PC-9 (cell line): ENCODE data around the gene DISC1. TPM values are rescaled to one million over a fixed set of nuclear protein-coding genes. Genes with fewer than 3 reads are reported as not detected.

Experiments used
- BruUV-seq: library from RNA; stranded (reverse); fragments of 400-500 nt; replicated peaks from 2 replicates; lab custom pipeline; 2021; lab: Mats Ljungman, UMichigan
- CTCF ChIA-PET: fragments of 300-600 bp; sonication (Branson Sonifier 250); formaldehyde crosslinking; loops from one replicate; lab custom pipeline; 2022; ENCODE audit warnings: antibody characterized with exemption; lab: Charles Lee
- POLR2A ChIA-PET: fragments of 300-600 bp; sonication (Branson Sonifier 250); formaldehyde crosslinking; loops from one replicate; lab custom pipeline; 2022; ENCODE audit warnings: antibody characterized with exemption; ENCODE audit not compliant: unreplicated experiment; lab: Charles Lee
- DNase-seq, 2 experiments: peaks; one replicate each; pipeline versions ENCODE4 v3.0.0 to v3.0.0-alpha.2; 2015 to 2022; ENCODE audit warnings: mixed read lengths in 1 of 2
- H2AFZ ChIP-seq: fragments of 200-600 bp; sonication (generic); 2 replicates; pipeline ENCODE4 v1.8.1; 2017; ENCODE audit warnings: antibody characterized with exemption
- H3F3A ChIP-seq: fragments of 200-600 bp; sonication (generic); 2 replicates; pipeline ENCODE4 v1.8.1; 2017; ENCODE audit warnings: antibody characterized with exemption, mild to moderate bottlenecking, low read depth; ENCODE audit not compliant: insufficient read depth
- H3K27ac ChIP-seq: fragments of 200-600 bp; sonication (generic); 2 replicates; pipeline ENCODE4 v1.6.1; 2016; ENCODE audit warnings: mixed run types
- H3K27me3 ChIP-seq: fragments of 200-600 bp; sonication (generic); 2 replicates; pipeline ENCODE4 v1.6.1; 2016; ENCODE audit warnings: low read depth, mixed run types; ENCODE audit not compliant: insufficient read depth
- H3K36me3 ChIP-seq: fragments of 200-600 bp; sonication (generic); 2 replicates; pipeline ENCODE4 v1.6.1; 2016; ENCODE audit warnings: low read depth, mixed run types
- H3K4me1 ChIP-seq: fragments of 200-600 bp; sonication (generic); replicated peaks from 2 replicates; pipeline ENCODE4 v1.6.1; 2016; ENCODE audit warnings: mixed run types; ENCODE audit not compliant: insufficient read depth
- H3K4me2 ChIP-seq: fragments of 200-600 bp; sonication (generic); 2 replicates; pipeline ENCODE4 v1.6.1; 2017; ENCODE audit warnings: mixed run types
- H3K4me3 ChIP-seq: fragments of 200-600 bp; sonication (generic); 2 replicates; pipeline ENCODE4 v1.6.1; 2016; ENCODE audit warnings: mixed run types
- H3K79me2 ChIP-seq: fragments of 200-600 bp; sonication (generic); 2 replicates; pipeline ENCODE4 v1.6.1; 2017; ENCODE audit warnings: low read depth, mixed run types
- H3K9me2 ChIP-seq: fragments of 200-600 bp; sonication (generic); 2 replicates; pipeline ENCODE4 v1.8.1; 2017; ENCODE audit warnings: mild to moderate bottlenecking; ENCODE audit not compliant: insufficient read depth
- H3K9me3 ChIP-seq: fragments of 200-600 bp; sonication (generic); 2 replicates; pipeline ENCODE4 v1.8.1; 2016; ENCODE audit warnings: low read depth; ENCODE audit not compliant: insufficient read depth
- H4K20me1 ChIP-seq: fragments of 200-600 bp; sonication (generic); 2 replicates; pipeline ENCODE4 v1.8.1; 2017; ENCODE audit not compliant: insufficient read depth
- CTCF ChIP-seq: fragments of 200-600 bp; sonication (generic); conservative IDR thresholded peaks from 2 replicates; pipeline ENCODE4 v1.6.1; 2017; ENCODE audit warnings: mixed run types, antibody characterized with exemption, mild to moderate bottlenecking, moderate library complexity
- EZH2 ChIP-seq: fragments of 200-600 bp; sonication (generic); IDR thresholded peaks from 2 replicates; pipeline ENCODE4 v1.8.0; 2017; ENCODE audit warnings: antibody characterized with exemption, low read depth
- intact Hi-C: fragments of 100-400 bp; cut with micrococcal nuclease; formaldehyde crosslinking; loops from one replicate; pipeline ENCODE4 v1.10.0; 2022; ENCODE audit not compliant: unreplicated experiment
- total RNA-seq: library from RNA; stranded (reverse); gene quantifications from 2 replicates; pipeline ENCODE4 v1.2.3, GENCODE V29; 2021

DISC1 gene
- total RNA-seq, 1 experiment from 2014 or later: 7.4 TPM

GRCh38 chr1:232018231-232019025 lies 391.8 kb downstream of the DISC1 start:
- POLR2A ChIA-PET: no interaction called here
- H3K27me3 ChIP-seq: no peaks in the 10 kb centered on the region
- H3K36me3 ChIP-seq: no peaks in the 10 kb centered on the region
- H2AFZ ChIP-seq: no peak overlapping the region
- H3K4me3 ChIP-seq: no peak overlapping the region
- no peaks in the 10 kb centered on the region for H3K79me2 ChIP-seq
- H3K27ac ChIP-seq: no peak overlapping the region
- H4K20me1 ChIP-seq: no peaks in the 10 kb centered on the region
- DNase-seq: no peak
- CTCF ChIA-PET: no interaction called here
- H3F3A ChIP-seq: no peaks in the 10 kb centered on the region
- intact Hi-C loops: no loop called here
- TF ChIP-seq CTCF: no peak
- no peak for TF ChIP-seq EZH2
- BruUV-seq: no TSS peak
- H3K4me2 ChIP-seq: no peak overlapping the region
- no peaks in the 10 kb centered on the region; the same call in 1 of the 2 replicates for H3K9me2 ChIP-seq
- no peaks in the 10 kb centered on the region for H3K9me3 ChIP-seq
- no peaks in the 10 kb centered on the region for H3K4me1 ChIP-seq

GRCh38 chr1:232019026-232019340 lies 392.4 kb downstream of the DISC1 start:
- Histone ChIP-seq H3K27ac (no peak overlapping the region), H3K4me3 (no peak overlapping the region), H3K36me3 (no peaks in the 10 kb centered on the region), H2AFZ (no peak overlapping the region), H3K27me3 (no peaks in the 10 kb centered on the region), H3K79me2 (no peaks in the 10 kb centered on the region), H3K4me2 (no peak overlapping the region), H4K20me1 (no peaks in the 10 kb centered on the region), H3K9me2 (no peaks in the 10 kb centered on the region; the same call in 1 of the 2 replicates), H3F3A (no peaks in the 10 kb centered on the region), H3K9me3 (no peaks in the 10 kb centered on the region), H3K4me1 (no peaks in the 10 kb centered on the region)
- DNase-seq: no peak
- intact Hi-C loops: no loop called here
- CTCF ChIA-PET: no interaction called here
- POLR2A ChIA-PET: no interaction called here
- BruUV-seq: no TSS peak
- TF ChIP-seq CTCF (no peak), EZH2 (no peak)

- Histone ChIP-seq H3K4me3 (no peak overlapping the region), H2AFZ (no peak overlapping the region), H3K79me2 (no peaks in the 10 kb centered on the region), H3K4me1 (no peaks in the 10 kb centered on the region), H3K27ac (no peak overlapping the region), H3F3A (no peaks in the 10 kb centered on the region), H3K9me2 (no peaks in the 10 kb centered on the region; the same call in none of the 2 replicates), H3K36me3 (no peaks in the 10 kb centered on the region), H4K20me1 (no peaks in the 10 kb centered on the region), H3K9me3 (no peaks in the 10 kb centered on the region), H3K4me2 (no peak overlapping the region), H3K27me3 (no peaks in the 10 kb centered on the region)
- BruUV-seq: no TSS peak
- no peak for TF ChIP-seq EZH2
- TF ChIP-seq CTCF: no peak
- ChIA-PET CTCF (no interaction called here), POLR2A (no interaction called here)
- DNase-seq: no peak
- intact Hi-C loops: no loop called here
Measured at GRCh38 chr1:232020352-232020751, 393.8 kb downstream of the DISC1 start.
